H1 (cell line): ENCODE measurements around the gene SLC38A1. TPM values are rescaled to one million over a fixed set of nuclear protein-coding genes. Genes with fewer than 3 reads are reported as not detected.

Source experiments
- CEBPB ChIP-seq: IDR thresholded peaks from 2 replicates; pipeline ENCODE4 v1.6.1; 2012; ENCODE audit warnings: low read depth, low read length
- CHD1 ChIP-seq: IDR thresholded peaks from 2 replicates; pipeline ENCODE4 v1.6.1; 2012; ENCODE audit warnings: low read depth, low read length, improper control_type of control experiment
- CHD2 ChIP-seq: IDR thresholded peaks from 2 replicates; pipeline ENCODE4 v1.6.1; 2012; ENCODE audit warnings: low read length, improper control_type of control experiment
- CTBP2 ChIP-seq: IDR thresholded peaks from 2 replicates; pipeline ENCODE4 v1.7.0; 2011; ENCODE audit warnings: borderline replicate concordance, mild to moderate bottlenecking, moderate library complexity, mixed read lengths, low read length; ENCODE audit not compliant: insufficient read depth, insufficient read length
- GTF2F1 ChIP-seq: IDR thresholded peaks from 2 replicates; pipeline ENCODE4 v1.6.1; 2012; ENCODE audit warnings: low read depth, low read length, improper control_type of control experiment, borderline replicate concordance
- JUN ChIP-seq: IDR thresholded peaks from 2 replicates; pipeline ENCODE4 v1.6.1; 2011; ENCODE audit warnings: low read depth, mild to moderate bottlenecking, improper control_type of control experiment, low read length
- RBBP5 ChIP-seq: IDR thresholded peaks from 2 replicates; pipeline ENCODE4 v1.7.1; 2012; ENCODE audit warnings: low read depth, mild to moderate bottlenecking, inconsistent platforms, low read length, moderate library complexity, borderline replicate concordance
- SRF ChIP-seq: IDR thresholded peaks from 2 replicates; pipeline ENCODE4 v1.6.1; 2011; ENCODE audit warnings: mild to moderate bottlenecking, low read depth, low read length, moderate library complexity
- polyA plus RNA-seq, 7 experiments: library from polyadenylated mRNA; depleted of rRNA in 3 of 7; stranded (reverse) in 5 of 7; unstranded in 2 of 7; fragments of >200 nt in 5 of 7; fragments of 200-250 nt in 2 of 7; gene quantifications; 1 replicate in 5 of 7; 2 replicates in 1 of 7; 4 replicates in 1 of 7; pipeline versions ENCODE4 v1.2.1 to v1.2.3, GENCODE V29; 2011 to 2013; ENCODE audit warnings: missing spikeins in 2 of 7, mixed read lengths in 2 of 7
- total RNA-seq: library from RNA; stranded (reverse); fragmentation: NEBNext Ultra II Directional; extraction: Animal tissue kit (Norgen Biotek cat#: 25700); gene quantifications from 2 replicates; pipeline ENCODE4 v1.2.1, GENCODE V29; 2021
- TF ChIP-seq, protein P1 (sequence below): fragments of 300-600 bp; sonication (generic); IDR thresholded peaks from 2 replicates; pipeline ENCODE4 v1.7.1; 2012; ENCODE audit warnings: low read length, moderate library complexity, mild to moderate bottlenecking, inconsistent platforms; ENCODE audit not compliant: insufficient replicate concordance
- TF ChIP-seq, protein P2 (sequence below): IDR thresholded peaks from 2 replicates; pipeline ENCODE4 v1.6.1; 2011; ENCODE audit warnings: low read depth, mild to moderate bottlenecking, low read length; ENCODE audit not compliant: insufficient read depth

The SLC38A1 gene
- total and polyA plus RNA-seq, 2 of the 8 experiments (the other 6 are each of a cell fraction or from before 2014, with no cell fraction given): 83.4 to 242 TPM

DNA sequence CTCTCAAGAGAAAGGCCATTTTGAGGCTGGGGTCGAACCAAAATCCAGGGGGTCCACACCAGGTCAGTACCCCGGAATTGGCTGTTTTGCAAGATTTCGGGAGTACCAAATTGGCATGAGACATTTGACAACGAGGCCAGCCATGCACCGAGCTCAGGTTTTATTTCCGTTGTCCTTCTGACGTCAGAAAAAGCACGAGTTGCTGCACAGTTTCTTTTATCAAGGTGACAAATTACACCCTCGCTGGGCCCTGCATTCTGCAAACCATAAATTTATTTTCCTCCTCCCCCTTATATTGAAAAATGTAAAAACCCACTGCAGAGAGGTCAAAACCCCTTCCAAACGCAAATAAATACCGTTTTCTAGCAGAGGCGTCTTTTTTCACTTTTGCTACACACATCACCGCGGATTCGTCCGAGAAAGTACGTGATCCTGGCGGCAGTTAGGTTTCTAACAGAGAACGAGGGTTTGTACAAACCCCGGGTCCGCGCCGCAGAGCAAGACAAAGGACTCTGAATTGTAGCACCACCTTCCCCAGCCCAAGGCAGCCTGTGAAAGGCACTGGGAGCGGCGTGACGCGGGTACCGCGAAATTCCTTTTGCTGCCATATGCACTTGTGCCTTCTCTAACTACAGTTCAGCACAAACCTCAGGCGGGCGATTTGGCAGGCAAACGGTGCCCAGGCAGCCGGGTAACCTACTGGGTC lies 1.8 kb downstream of the SLC38A1 start (continued):
- TF ChIP-seq, protein P1, sequence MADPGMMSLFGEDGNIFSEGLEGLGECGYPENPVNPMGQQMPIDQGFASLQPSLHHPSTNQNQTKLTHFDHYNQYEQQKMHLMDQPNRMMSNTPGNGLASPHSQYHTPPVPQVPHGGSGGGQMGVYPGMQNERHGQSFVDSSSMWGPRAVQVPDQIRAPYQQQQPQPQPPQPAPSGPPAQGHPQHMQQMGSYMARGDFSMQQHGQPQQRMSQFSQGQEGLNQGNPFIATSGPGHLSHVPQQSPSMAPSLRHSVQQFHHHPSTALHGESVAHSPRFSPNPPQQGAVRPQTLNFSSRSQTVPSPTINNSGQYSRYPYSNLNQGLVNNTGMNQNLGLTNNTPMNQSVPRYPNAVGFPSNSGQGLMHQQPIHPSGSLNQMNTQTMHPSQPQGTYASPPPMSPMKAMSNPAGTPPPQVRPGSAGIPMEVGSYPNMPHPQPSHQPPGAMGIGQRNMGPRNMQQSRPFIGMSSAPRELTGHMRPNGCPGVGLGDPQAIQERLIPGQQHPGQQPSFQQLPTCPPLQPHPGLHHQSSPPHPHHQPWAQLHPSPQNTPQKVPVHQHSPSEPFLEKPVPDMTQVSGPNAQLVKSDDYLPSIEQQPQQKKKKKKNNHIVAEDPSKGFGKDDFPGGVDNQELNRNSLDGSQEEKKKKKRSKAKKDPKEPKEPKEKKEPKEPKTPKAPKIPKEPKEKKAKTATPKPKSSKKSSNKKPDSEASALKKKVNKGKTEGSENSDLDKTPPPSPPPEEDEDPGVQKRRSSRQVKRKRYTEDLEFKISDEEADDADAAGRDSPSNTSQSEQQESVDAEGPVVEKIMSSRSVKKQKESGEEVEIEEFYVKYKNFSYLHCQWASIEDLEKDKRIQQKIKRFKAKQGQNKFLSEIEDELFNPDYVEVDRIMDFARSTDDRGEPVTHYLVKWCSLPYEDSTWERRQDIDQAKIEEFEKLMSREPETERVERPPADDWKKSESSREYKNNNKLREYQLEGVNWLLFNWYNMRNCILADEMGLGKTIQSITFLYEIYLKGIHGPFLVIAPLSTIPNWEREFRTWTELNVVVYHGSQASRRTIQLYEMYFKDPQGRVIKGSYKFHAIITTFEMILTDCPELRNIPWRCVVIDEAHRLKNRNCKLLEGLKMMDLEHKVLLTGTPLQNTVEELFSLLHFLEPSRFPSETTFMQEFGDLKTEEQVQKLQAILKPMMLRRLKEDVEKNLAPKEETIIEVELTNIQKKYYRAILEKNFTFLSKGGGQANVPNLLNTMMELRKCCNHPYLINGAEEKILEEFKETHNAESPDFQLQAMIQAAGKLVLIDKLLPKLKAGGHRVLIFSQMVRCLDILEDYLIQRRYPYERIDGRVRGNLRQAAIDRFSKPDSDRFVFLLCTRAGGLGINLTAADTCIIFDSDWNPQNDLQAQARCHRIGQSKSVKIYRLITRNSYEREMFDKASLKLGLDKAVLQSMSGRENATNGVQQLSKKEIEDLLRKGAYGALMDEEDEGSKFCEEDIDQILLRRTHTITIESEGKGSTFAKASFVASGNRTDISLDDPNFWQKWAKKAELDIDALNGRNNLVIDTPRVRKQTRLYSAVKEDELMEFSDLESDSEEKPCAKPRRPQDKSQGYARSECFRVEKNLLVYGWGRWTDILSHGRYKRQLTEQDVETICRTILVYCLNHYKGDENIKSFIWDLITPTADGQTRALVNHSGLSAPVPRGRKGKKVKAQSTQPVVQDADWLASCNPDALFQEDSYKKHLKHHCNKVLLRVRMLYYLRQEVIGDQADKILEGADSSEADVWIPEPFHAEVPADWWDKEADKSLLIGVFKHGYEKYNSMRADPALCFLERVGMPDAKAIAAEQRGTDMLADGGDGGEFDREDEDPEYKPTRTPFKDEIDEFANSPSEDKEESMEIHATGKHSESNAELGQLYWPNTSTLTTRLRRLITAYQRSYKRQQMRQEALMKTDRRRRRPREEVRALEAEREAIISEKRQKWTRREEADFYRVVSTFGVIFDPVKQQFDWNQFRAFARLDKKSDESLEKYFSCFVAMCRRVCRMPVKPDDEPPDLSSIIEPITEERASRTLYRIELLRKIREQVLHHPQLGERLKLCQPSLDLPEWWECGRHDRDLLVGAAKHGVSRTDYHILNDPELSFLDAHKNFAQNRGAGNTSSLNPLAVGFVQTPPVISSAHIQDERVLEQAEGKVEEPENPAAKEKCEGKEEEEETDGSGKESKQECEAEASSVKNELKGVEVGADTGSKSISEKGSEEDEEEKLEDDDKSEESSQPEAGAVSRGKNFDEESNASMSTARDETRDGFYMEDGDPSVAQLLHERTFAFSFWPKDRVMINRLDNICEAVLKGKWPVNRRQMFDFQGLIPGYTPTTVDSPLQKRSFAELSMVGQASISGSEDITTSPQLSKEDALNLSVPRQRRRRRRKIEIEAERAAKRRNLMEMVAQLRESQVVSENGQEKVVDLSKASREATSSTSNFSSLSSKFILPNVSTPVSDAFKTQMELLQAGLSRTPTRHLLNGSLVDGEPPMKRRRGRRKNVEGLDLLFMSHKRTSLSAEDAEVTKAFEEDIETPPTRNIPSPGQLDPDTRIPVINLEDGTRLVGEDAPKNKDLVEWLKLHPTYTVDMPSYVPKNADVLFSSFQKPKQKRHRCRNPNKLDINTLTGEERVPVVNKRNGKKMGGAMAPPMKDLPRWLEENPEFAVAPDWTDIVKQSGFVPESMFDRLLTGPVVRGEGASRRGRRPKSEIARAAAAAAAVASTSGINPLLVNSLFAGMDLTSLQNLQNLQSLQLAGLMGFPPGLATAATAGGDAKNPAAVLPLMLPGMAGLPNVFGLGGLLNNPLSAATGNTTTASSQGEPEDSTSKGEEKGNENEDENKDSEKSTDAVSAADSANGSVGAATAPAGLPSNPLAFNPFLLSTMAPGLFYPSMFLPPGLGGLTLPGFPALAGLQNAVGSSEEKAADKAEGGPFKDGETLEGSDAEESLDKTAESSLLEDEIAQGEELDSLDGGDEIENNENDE: peak; percentile 7
- no peak for TF ChIP-seq JUN
- no peak for TF ChIP-seq CEBPB
- TF ChIP-seq, protein P2, sequence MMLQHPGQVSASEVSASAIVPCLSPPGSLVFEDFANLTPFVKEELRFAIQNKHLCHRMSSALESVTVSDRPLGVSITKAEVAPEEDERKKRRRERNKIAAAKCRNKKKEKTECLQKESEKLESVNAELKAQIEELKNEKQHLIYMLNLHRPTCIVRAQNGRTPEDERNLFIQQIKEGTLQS: no peak
- no peak for TF ChIP-seq SRF
- no peak for TF ChIP-seq CHD1
- no peak for TF ChIP-seq CTBP2
- TF ChIP-seq CHD2: no peak
- no peak for TF ChIP-seq RBBP5
- TF ChIP-seq GTF2F1: no peak
